ENCODE results near the gene UBASH3B.

Gene UBASH3B

DNA sequence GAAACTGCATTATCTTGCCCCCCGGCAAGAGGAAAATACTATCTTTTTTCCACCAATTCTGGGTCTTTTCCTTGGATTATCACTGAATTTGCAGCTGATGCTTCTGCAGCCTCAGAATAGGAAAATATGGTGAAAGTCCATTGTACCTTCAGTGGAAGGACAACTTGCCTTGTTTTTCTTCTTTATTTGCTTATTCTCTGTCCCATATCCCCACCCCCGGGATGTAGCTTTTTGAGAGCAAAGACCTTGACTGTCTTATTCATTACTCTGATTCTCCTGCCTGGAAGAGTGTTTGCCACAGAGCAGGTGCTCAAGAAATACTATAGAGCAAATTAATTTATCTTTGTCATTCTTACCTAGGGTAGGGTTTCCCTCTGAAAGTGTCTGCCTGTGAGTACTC, 29.5 kb downstream of the UBASH3B start:
- no peak overlapping the region for H3K4me3 ChIP-seq (ENCODE audit: low read depth, low read length)
- no peak for DNase-seq (ENCODE audit: low read depth)
- TF ChIP-seq, protein P1, sequence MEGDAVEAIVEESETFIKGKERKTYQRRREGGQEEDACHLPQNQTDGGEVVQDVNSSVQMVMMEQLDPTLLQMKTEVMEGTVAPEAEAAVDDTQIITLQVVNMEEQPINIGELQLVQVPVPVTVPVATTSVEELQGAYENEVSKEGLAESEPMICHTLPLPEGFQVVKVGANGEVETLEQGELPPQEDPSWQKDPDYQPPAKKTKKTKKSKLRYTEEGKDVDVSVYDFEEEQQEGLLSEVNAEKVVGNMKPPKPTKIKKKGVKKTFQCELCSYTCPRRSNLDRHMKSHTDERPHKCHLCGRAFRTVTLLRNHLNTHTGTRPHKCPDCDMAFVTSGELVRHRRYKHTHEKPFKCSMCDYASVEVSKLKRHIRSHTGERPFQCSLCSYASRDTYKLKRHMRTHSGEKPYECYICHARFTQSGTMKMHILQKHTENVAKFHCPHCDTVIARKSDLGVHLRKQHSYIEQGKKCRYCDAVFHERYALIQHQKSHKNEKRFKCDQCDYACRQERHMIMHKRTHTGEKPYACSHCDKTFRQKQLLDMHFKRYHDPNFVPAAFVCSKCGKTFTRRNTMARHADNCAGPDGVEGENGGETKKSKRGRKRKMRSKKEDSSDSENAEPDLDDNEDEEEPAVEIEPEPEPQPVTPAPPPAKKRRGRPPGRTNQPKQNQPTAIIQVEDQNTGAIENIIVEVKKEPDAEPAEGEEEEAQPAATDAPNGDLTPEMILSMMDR (IDR thresholded peaks at IDR 0.05; ENCODE audit: low read depth, low read length, missing control alignments) = no peak

DNA sequence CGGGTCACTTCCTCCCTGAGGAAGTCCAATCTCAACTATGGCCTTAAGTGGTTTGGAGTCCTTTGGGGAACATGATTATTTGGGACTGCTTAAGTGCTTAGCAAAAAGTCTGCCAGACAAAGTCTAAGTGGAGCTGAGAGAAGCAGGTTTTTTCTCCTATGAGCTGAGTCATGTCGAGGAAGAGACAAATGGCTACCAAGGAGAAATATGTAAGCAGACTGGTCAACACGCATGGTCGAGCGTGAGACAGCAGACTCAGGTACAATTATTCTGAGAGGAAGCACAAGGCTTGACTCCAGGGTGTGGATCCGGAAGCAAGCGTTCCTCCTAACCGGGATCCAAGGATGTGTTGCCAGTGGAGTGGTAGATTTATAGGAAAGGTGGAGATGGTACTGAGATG, 30.6 kb downstream of the UBASH3B start:
- no peak for DNase-seq (ENCODE audit: low read depth)
- TF ChIP-seq, protein P1 (IDR thresholded peaks at IDR 0.05; ENCODE audit: low read depth, low read length, missing control alignments) = no peak

DNA sequence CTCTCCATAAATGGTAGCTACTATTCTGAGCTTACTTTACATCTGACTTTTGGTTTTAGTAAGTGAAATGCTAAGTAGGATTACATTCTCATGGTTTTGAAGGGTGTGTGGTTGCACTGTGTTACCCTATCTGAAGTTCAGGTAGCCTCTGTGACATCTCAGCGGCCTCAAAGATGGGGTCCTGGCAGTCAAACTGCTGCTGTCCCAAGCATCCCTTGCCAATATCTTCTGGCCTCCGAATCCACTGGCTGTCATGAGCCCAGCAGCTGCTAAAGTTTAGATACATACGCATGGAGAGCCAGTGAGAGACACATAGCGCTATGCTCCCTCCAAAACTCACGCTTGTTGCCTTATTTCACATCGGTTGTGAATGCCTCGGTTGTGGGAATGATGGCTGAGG, 34.9 kb downstream of the UBASH3B start:
- DNase-seq (ENCODE audit: low read depth) = no peak
- TF ChIP-seq, protein P1 (IDR thresholded peaks at IDR 0.05; ENCODE audit: low read depth, low read length, missing control alignments) = no peak
- H3K4me3 ChIP-seq (ENCODE audit: low read depth, low read length) = no peak overlapping the region

More for the DNA sequence above, 30.6 kb downstream of the UBASH3B start:
- H3K4me3 ChIP-seq (ENCODE audit: low read depth, low read length) = no peak overlapping the region

DNA sequence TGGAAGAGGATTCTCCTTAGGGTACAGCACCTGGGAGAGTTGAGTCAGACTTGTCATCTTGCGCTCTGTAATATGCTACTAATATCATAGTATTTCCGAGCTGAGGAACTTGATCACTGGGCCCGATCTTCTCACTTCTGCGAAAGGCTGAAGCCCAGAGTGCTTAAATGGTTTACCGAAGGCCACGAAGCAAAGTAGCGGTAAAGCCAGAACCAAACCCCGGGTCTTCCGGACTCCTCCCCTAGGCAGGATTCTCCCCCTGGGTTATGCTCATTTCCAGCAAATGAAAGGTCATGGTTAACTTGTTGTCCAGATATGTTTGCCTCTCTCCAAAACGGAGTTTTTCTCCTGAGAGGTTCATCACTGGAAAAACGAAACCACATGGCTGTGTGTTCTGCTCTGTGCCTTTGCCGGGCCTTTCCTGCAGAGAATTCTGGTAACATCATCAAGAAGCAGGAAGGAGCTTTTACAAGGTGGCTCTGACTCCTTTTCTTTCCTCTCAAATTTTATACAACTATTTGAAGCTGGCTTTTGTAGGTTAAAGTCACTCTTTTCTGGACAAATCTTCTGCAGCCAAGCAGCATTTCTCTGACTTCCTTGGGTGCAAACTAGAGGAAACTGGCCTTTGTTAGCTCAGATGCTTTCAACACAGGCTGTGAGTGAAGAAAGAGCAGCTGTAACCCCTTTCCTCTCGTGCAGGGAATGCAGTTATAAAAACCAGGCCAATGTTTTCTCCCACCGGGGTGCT, 35.5 kb downstream of the UBASH3B start:
- DNase-seq (ENCODE audit: low read depth) = no peak
- TF ChIP-seq, protein P1 (IDR thresholded peaks at IDR 0.05; ENCODE audit: low read depth, low read length, missing control alignments) = no peak
- no peak overlapping the region for H3K4me3 ChIP-seq (ENCODE audit: low read depth, low read length)

DNA sequence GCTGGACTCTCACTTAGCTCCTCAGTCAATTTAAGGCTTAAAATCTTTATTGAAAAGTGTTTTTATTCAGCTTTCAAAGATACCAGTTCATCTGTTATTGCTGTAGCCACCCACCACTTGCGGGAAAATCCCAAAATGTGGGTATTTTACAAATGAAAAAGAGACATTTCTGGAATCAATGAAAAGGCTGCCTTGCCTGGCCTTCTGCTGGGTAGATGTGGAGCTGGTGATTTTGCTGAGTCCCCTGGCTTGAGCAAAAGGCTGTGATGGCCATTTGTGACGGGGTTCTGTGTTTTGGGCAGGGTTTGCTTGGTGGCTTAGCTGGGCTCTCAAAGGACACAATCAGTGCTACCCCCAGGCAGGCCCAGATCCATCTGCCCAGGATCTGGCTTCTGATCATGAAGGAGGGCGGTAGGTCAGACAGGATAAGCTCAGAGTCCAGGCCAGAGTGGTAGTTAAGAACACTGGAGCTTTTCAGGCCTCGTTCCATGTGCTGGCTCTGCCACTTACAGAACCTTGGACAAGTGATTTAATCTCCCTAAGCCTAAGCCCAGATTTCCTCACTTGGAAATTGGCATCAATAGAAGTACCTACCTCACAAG, 36.1 kb downstream of the UBASH3B start:
- DNase-seq (ENCODE audit: low read depth) = no peak
- H3K4me3 ChIP-seq (ENCODE audit: low read depth, low read length) = no peak overlapping the region
- TF ChIP-seq, protein P1 (IDR thresholded peaks at IDR 0.05; ENCODE audit: low read depth, low read length, missing control alignments) = no peak

DNA sequence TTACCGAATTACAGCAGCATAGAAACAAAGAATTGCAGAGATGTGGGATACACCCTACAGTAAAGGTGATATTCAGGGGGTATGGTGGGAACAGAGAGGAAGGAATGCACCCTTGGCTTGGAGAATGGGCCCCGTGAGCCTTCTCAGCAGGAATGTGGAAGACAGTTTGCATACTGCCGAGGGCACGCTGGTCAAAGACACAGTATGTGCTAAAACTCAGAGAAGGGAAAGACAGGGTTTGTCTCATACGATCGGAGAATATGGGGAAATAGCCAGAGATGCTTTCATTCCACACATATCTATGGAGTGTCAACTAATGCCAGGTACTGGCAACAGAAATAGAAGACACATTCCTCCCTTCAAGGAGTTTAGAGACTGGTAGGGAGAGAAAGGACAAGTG, 36.9 kb downstream of the UBASH3B start:
- H3K4me3 ChIP-seq (ENCODE audit: low read depth, low read length) = no peak overlapping the region
- TF ChIP-seq, protein P1 (IDR thresholded peaks at IDR 0.05; ENCODE audit: low read depth, low read length, missing control alignments) = no peak
- no peak for DNase-seq (ENCODE audit: low read depth)

Data from GM12864 (cell line).